ENCODE measurements around the gene CBS.
"Not testable (repeated sequence)": the region's sequence is repeated elsewhere in the genome, so short reads cannot be mapped to it uniquely, and the experiment has no call there.

The CBS gene

DNA sequence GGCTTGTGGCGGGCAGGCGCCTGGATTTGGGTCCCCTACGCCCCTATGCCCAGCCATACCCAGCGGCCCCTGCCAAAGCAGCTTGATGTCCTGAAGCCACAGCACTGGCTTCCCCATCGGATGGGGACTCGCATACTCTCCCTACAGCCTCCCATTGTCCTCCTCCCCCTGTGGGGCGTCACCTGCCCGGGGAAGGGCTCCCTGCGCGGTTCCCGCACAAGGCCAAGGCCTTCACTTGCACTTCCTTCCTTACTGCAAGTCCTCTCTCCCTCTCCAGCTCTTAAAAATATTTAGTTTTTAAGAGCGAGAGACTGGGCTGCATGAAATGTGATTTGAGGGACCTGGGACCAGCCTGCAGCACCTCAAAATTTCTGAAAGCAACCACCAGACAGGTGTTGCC lies 8.9 kb downstream of the CBS start:
- DNase-seq: not testable (repeated sequence)

- DNase-seq: not testable (repeated sequence)
Measured at GRCh38 chr21:43065991-43066390, 9.6 kb downstream of the CBS start.

- DNase-seq: not testable (repeated sequence)
Measured at GRCh38 chr21:43064265-43064917, 11.2 kb downstream of the CBS start.

- DNase-seq: not testable (repeated sequence)
Measured at GRCh38 chr21:43062955-43063664, 12.5 kb downstream of the CBS start.

- not testable (repeated sequence) for DNase-seq
Measured at GRCh38 chr21:43053112-43053511, 22.5 kb downstream of the CBS start.

DNA sequence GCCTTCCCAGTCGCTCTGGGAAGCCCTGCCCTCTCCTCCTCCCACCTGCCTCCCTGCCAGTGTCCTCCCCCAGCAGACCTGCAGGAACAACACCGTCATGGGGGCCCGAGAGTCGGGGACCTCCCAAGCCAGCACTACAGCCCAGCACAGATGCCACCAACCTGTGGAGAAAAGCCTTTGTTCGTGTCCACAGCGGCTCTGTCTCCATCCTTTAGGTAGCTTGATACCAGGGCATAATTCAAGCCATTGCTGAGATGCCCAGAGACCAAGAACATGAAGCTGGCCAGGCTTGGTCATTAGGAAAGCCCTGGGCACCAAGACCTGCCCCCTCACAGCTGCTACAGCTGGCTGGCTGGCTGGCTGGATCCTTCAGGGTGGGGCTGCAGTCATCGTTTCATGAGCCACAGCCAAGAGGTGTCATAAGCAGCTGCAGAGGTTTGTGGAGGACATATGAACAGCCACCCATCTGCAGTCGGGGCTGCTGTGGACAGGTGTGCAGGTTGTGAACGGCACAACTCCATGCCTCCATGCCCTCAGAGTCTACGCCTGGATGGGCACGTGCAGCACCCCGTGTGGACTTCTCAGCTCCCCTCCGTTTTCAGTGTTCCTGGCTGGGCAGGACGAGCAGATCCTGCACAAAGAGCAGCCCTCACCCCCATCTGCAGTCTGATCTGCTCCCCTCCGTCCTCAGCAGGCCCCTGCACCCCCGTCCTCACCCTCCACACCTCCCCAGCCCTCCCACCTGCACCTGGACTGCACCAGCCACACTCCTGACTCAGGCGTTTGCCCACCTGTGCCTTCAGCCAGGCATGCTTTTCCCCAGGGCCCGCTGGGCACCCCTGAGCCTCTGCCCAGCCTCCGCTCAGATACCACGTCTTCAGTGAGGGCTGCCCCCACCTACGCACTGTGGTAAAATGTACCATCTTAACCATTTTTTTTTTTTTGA lies 29.5 kb downstream of the CBS start:
- not testable (repeated sequence) for DNase-seq

- not testable (repeated sequence) for DNase-seq
Measured at GRCh38 chr21:43045165-43045875, 30.3 kb downstream of the CBS start.

DNA sequence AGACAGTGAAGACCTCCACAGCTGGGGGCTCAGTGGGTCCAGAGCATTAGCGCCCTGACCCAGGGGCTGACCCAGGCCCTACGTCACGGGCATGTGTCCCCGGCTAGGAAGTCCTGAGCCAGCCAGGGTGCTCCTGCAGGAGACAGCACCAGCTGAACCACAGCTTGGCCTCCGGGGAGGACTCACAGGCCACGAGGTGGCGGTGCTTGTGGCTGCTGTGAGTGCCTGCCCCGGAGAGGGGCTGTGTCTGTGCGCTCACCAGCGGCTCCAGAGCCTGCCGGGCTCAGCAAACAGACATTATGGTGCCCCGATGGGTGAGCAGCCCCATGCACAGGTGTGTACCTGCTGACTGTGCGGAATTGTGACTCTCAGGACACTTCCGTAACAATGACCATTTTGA lies 31.1 kb downstream of the CBS start:
- not testable (repeated sequence) for DNase-seq

- DNase-seq: not testable (repeated sequence)
Measured at GRCh38 chr21:43043291-43043690, 32.3 kb downstream of the CBS start.

GRCh38 chr21:43042169-43042568 lies 33.5 kb downstream of the CBS start:
- DNase-seq: not testable (repeated sequence)

- not testable (repeated sequence) for DNase-seq
Measured at GRCh38 chr21:43038659-43039044, 37.0 kb downstream of the CBS start.

GRCh38 chr21:43037918-43038658 lies 37.5 kb downstream of the CBS start:
- DNase-seq: not testable (repeated sequence)

- not testable (repeated sequence) for DNase-seq
Measured at GRCh38 chr21:43036889-43037288, 38.7 kb downstream of the CBS start.

DNA sequence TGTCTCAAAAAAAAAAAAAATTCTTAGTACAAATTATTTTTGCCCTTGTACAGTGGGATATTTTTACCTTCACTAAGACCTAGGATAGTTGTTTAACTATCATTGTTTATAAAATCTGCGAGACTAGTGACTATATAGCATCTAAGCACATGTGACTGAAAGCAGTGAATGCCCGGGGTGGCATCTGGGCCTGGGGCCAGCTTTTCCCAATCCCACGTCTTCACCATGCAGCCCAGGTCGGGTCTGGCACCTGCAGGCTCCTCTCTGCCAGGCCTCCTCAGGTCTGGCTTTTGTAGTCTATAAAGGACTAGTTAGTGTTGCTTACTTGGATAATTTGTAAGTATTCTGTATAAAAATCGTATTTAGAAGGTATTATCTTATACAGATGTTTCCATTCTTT lies 40.8 kb downstream of the CBS start:
- DNase-seq: no peak

GRCh38 chr21:43034101-43034500 lies 41.5 kb downstream of the CBS start:
- DNase-seq: no peak

GRCh38 chr21:43031121-43031619 lies 44.5 kb downstream of the CBS start:
- no peak for DNase-seq

GRCh38 chr21:43029785-43030184 lies 45.9 kb downstream of the CBS start:
- no peak for DNase-seq

GRCh38 chr21:43027846-43028731 lies 47.5 kb downstream of the CBS start:
- no peak for DNase-seq

- no peak for DNase-seq
Measured at GRCh38 chr21:43025636-43026180, 49.9 kb downstream of the CBS start.

- DNase-seq: no peak
Measured at GRCh38 chr21:43024439-43025136, 51.0 kb downstream of the CBS start.

Measured in COR-L47 (cell line).